ENCODE measurements around the gene TMCO1. TPM values are rescaled to one million over a fixed set of nuclear protein-coding genes. Genes with fewer than 3 reads are reported as not detected.
A peak's percentile ranks its signal among the peaks of the same experiment; 100 is the strongest.

The TMCO1 gene
- total RNA-seq, 3 donors from 2014 or later, result 57.1 to 89.4 (median 68.8) TPM

DNA sequence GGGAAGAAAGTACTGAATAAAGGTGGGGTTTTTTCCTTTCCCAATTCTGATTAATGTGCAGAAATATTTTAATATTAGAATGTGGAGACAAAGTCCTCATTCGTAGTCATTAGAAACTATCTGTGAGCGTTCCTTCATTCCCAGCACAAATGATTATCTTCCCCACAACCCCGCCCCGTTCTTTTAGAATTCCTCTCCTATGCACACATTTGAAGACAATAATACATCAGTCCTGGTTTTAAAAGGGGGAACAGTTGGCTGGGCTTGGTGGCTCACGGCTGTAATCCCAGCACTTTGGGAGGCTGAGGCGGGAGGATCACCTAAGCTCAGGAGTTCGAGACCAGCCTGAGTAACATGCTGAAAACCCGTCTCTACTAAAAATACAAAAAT, 71.2 kb downstream of the TMCO1 start:
- H3K36me3 ChIP-seq, result no peaks in the 10 kb centered on the region
- H3K27me3 ChIP-seq, result no peaks in the 10 kb centered on the region
- H3K27ac ChIP-seq, result peak overlapping the region; percentile 88 to 94
- intact Hi-C loops (cut with DNase I; ENCODE audit: low total_unique reads), result no loop called here
- H3K4me1 ChIP-seq, result peaks cover 0 to 13% of the 10 kb centered on the region in 2 donors
- no peak for DNase-seq (ENCODE audit: low spot score in 2 of 2)
- H3K4me3 ChIP-seq, result peak overlapping the region; percentile 68 to 77 (median 69)
- no peaks in the 10 kb centered on the region for H3K9me3 ChIP-seq
- TF ChIP-seq POLR2AphosphoS5 (IDR thresholded peaks at IDR 0.05) (no peak), POLR2A (IDR thresholded peaks at IDR 0.05) (no peak)
- TF ChIP-seq, protein P1, sequence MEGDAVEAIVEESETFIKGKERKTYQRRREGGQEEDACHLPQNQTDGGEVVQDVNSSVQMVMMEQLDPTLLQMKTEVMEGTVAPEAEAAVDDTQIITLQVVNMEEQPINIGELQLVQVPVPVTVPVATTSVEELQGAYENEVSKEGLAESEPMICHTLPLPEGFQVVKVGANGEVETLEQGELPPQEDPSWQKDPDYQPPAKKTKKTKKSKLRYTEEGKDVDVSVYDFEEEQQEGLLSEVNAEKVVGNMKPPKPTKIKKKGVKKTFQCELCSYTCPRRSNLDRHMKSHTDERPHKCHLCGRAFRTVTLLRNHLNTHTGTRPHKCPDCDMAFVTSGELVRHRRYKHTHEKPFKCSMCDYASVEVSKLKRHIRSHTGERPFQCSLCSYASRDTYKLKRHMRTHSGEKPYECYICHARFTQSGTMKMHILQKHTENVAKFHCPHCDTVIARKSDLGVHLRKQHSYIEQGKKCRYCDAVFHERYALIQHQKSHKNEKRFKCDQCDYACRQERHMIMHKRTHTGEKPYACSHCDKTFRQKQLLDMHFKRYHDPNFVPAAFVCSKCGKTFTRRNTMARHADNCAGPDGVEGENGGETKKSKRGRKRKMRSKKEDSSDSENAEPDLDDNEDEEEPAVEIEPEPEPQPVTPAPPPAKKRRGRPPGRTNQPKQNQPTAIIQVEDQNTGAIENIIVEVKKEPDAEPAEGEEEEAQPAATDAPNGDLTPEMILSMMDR (IDR thresholded peaks at IDR 0.05), result no peak

DNA sequence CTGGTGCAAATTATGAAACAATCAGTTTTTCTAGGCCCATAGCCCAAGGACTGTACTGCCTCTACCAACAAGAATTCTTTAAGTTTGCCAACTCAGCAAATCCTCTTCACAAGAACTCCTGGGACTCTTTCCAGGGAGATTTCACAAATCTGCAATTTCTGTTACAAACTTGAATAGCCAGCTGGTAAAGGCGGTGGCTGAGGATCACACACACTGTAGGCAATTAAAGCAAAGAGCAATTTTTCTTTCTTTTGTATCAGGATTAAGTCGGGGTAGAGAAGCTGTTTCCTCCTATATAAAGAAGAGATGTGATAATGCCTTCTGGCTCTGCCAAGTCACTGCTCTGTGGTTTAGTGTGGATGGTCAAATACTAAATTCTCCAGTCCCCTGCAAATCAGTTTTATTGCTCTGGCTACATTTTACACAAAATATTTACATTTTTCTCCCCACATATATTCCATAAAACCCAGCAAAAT, 72.0 kb downstream of the TMCO1 start:
- H3K27ac ChIP-seq, result peak overlapping the region; percentile 53 to 55
- intact Hi-C loops (cut with DNase I; ENCODE audit: low total_unique reads), result no loop called here
- peak overlapping the region in 2 of 3 donors; percentile 69 to 77 for H3K4me3 ChIP-seq

DNA sequence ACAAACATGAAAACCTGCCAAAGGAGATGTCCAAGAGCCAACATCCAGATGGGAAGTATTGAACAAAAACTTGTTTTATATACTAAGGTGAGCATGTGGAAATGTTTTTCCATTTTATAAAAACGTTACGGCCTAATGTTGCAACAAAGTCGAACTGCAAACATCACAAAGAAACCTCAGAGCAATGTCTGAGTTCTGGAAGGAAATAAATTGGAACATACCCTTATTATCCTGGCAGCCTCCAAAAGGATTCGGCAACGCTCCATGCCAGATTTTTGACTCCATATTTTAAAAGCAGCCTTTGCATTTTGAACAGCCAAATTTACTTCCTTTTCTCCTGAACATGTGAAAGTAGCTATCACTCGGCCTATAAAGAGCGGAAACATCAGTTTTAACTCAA, 73.6 kb downstream of the TMCO1 start:
- Histone ChIP-seq H3K4me1 (peaks cover 0 to 13% of the 10 kb centered on the region in 2 donors), H3K9me3 (peaks cover 0 to 3% of the 10 kb centered on the region in 2 donors), H3K27ac (peak overlapping the region in 1 of 2 donors; percentile 31), H3K36me3 (no peaks in the 10 kb centered on the region), H3K27me3 (no peaks in the 10 kb centered on the region), H3K4me3 (peak overlapping the region in 1 of 3 donors; percentile 1)
- intact Hi-C loops (cut with DNase I; ENCODE audit: low total_unique reads), result no loop called here
- no peak for TF ChIP-seq POLR2AphosphoS5 (IDR thresholded peaks at IDR 0.05)
- TF ChIP-seq, protein P1 (IDR thresholded peaks at IDR 0.05), result no peak
- no peak for TF ChIP-seq POLR2A (IDR thresholded peaks at IDR 0.05)
- DNase-seq (ENCODE audit: low spot score in 2 of 2), result no peak

More for the DNA sequence above, 72.0 kb downstream of the TMCO1 start:
- H3K9me3 ChIP-seq, result no peaks in the 10 kb centered on the region
- TF ChIP-seq POLR2A (IDR thresholded peaks at IDR 0.05) (no peak), POLR2AphosphoS5 (IDR thresholded peaks at IDR 0.05) (no peak)
- TF ChIP-seq, protein P1 (IDR thresholded peaks at IDR 0.05), result no peak
- H3K36me3 ChIP-seq, result no peaks in the 10 kb centered on the region
- DNase-seq (ENCODE audit: low spot score in 2 of 2), result no peak
- H3K27me3 ChIP-seq, result no peaks in the 10 kb centered on the region
- peaks cover 0 to 13% of the 10 kb centered on the region in 2 donors for H3K4me1 ChIP-seq

DNA sequence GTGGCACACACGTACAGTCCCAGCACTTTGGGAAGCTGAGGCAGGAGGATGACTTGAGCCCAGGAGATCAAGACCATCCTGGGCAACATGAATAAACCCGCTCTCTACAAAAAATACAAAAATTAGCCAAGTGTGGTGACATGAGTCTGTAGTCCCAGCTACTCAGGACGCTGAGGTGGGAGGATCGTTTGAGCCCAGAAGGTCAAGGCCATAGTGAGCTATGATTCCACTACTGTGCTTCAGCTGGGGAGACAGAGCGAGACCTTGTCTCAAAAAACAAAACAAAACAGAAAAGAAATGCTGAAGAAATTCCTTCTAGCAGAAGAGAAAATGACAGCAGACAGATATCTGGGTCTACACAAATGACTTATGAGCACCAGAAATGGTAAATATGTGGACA, 80.6 kb downstream of the TMCO1 start:
- no peak for DNase-seq (ENCODE audit: low spot score in 2 of 2)
- intact Hi-C loops (cut with DNase I; ENCODE audit: low total_unique reads), result no loop called here
- Histone ChIP-seq H3K27me3 (no peaks in the 10 kb centered on the region), H3K36me3 (no peaks in the 10 kb centered on the region), H3K4me3 (no peak overlapping the region), H3K27ac (no peak overlapping the region), H3K9me3 (peaks cover 0 to 3% of the 10 kb centered on the region in 2 donors), H3K4me1 (no peaks in the 10 kb centered on the region)
- TF ChIP-seq POLR2AphosphoS5 (IDR thresholded peaks at IDR 0.05) (no peak), POLR2A (IDR thresholded peaks at IDR 0.05) (no peak)
- TF ChIP-seq, protein P1 (IDR thresholded peaks at IDR 0.05), result no peak

DNA sequence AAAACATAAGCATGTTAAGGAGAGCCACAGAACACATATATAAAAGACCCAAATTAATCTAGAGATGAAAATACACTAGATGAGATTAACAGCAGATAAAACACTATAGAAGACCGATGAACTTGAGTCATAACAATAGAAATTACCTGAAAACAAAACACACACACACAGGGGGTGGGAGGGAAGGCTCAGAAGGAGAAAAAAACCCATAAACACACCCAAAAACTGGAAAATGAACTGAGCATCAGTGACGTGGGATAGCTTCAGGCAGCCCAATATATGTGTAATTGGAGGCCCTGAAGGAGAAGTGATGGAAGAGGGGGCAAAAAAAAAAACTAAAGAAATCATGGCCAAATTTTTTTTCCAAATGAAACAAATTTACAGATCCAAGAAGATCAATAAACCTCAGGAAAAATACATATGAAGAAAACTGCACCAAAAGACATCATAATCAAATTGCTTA, 81.7 kb downstream of the TMCO1 start:
- TF ChIP-seq POLR2AphosphoS5 (IDR thresholded peaks at IDR 0.05) (no peak), POLR2A (IDR thresholded peaks at IDR 0.05) (no peak)
- TF ChIP-seq, protein P1 (IDR thresholded peaks at IDR 0.05), result no peak
- intact Hi-C loops (cut with DNase I; ENCODE audit: low total_unique reads), result no loop called here
- Histone ChIP-seq H3K9me3 (peaks cover 0 to 3% of the 10 kb centered on the region in 2 donors), H3K4me1 (no peaks in the 10 kb centered on the region), H3K27me3 (no peaks in the 10 kb centered on the region), H3K36me3 (no peaks in the 10 kb centered on the region), H3K4me3 (no peak overlapping the region), H3K27ac (no peak overlapping the region)
- no peak for DNase-seq (ENCODE audit: low spot score in 2 of 2)
